ENCODE measurements around the gene ZNF423.
"Not testable (repeated sequence)": the region's sequence is repeated elsewhere in the genome, so short reads cannot be mapped to it uniquely, and the experiment has no call there.

Gene ZNF423

DNA sequence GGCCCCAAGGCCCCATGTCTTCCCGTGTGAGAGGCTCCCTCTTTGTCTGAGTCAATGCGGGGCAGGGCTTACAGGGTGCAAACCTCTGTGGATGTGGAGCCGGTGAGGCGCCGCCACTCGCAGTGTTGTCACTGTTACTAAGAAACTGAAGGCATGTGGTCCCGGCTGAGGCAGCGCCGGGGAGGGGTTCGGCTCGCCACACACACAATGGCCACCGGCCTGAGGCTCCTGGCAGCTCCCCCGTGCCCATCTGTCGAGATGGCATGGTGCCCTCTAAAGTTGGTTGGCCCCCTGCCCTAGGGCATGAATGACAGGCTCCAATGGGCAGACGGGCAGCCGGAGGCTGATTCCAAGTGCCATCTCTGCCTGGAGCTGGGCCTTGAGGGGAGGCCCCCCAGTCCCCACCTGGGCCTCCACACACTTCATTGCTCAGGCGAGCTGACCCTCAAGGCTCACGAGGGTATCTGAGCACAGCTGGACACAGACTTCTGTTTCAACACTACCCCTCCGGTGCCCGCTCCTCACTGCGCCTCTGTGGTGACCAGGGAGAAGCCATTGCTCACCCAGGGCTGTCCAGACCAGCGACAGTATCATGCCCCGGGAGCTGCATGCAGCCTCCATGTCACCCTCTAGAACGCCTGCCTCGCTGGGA is 345.1 kb downstream of the ZNF423 start:
- DNase-seq (ENCODE audit: low spot score), result no peak

DNA sequence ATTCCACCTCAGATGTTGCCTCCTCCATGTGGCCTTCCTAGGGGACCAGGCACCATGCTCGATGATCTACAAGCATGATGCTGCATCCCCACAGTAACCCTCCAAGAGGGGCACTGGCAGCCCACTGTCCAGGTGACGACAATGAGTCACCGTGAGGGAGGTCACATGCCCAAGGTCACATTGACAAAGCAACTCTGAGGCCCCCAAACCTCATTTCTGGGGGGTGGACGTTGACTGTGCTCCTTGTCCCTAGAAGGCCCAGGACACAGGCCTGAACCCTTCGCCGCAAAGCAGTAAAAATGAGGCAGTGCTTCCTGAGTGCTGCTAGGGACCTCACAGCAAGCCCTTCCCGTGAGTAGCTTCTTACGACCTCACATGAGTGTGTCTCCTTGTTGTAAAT is 345.8 kb downstream of the ZNF423 start:
- no peak for DNase-seq (ENCODE audit: low spot score)

DNA sequence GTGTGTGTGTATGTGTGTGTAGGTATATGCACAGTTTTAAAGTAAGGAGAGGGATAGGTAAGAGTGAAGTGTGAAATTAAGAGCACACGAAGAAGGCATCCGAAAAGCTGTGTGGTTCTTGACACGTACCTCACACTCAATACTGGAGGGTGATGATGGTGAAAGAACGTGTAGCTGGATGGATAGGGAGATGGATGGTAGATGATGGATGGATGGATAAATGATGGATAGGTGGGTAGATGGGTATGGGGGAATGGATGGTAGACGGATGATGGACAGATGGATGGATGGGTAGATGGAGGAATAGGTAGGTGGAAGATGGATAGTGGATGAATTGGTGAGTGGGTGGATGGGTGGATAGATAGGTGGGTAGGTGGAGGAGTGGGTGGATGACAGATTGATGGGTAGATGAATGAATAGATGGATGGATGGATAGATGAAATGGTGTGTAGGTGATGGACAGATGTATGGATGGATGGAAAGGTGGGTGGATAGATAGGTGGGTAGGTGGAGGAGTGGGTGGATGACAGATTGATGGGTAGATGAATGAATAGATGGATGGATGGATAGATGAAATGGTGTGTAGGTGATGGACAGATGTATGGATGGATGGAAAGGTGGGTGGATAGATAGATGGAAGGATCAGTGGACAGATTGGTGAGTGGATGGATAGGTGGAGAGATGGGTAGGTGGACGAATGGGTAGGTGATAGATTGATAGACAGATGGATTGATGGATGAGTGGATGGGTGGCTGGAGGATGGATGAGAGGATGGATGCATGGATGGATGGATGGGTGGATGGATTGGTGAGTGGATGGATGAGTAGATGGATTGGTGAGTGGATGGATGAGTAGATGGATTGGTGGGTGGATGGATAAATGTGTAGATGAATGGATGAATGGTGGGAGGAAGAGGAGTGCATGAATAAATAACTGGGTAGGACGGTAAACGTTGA is 349.6 kb downstream of the ZNF423 start:
- not testable (repeated sequence) for DNase-seq (ENCODE audit: low spot score)

DNA sequence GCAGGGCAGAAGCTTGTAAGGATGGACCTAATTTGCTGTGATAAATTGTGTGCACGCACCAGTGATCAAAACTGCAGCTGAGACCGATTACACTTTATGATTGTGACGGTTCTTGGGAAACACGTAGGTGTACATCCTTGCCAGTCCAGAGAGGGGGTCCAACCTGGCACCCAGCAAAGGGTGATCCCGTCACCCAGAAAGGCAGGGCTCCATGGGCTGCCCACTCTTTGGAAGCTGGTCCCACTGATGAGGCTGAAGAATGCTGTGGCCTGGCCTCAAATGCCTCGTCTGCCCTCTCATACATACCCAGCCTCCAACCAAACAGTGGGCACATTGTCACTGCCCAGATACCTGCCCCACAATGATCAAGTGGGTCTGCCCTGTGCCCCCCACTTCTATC is 350.4 kb downstream of the ZNF423 start:
- DNase-seq (ENCODE audit: low spot score), result no peak

DNA sequence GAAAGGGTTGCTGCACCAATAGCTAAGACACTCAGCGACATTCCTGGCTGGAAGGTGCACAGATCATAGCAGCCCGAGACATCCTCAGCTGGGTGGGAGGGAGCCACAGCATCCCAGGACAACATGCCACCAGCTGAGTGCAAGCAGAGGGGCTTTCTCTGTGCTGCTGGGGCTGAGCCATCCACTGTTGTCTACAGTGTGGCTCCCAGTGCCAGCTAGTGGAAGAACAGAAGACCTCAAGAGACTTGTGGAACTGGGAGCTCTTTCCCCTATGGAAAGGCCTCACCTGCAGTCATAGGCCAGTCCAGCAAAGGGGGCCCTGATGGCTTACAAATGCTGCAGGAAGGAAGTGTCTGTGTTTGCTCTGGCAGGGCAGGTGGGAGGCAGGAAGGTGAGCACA is 351.3 kb downstream of the ZNF423 start:
- no peak for DNase-seq (ENCODE audit: low spot score)

DNA sequence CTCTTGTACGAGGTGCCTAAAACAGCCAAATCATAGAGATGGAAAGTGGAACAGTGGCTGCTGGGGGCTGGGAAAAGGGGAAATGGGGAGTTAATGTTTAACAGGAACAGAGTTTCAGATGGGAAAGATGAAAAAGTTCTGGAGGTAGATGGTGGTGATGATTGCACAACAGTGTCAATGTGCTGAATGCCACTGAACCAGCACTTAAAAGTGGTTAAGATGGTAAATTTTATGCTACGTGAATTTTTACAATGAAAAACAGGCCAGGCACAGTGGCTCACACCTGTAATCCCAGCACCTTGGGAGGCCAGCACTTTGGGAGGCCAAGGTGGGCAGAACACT is 351.9 kb downstream of the ZNF423 start:
- DNase-seq (ENCODE audit: low spot score), result no peak

DNA sequence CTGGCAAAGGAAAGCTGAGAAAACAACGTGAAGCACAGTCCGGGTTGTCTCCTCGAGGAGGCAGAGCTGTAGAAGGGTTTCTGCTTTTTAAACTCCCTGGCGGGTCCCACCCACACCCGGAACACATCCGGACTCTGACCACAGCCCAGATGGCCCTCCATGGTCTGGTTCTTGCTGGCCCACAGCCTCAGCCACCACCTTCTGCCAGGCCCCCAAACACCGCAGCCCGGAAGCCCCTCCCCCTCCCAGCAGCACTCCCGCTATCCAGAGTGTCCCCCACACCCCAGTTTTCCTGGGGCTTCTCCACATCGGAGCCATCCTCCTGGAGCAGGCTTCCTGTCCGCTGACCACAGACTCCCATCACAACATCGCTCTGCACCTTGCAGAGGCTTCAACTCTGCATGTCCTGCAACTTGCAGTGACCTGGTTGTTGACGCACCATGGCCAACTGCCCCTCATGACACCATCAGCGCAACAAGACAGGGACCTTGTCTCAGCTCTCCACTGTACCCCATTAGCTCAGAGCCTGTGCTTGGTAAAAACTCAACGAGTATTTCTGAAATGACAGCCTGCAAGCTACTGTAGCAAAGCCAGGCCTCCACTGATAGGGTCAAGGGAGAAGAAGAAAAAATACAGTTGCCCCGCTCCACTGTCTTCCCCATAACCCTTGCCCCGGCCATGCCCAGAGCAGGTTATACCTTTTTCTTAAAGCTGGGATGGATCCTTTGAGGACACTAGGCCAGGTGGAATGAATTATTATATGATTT is 352.5 kb downstream of the ZNF423 start:
- DNase-seq (ENCODE audit: low spot score), result no peak

DNA sequence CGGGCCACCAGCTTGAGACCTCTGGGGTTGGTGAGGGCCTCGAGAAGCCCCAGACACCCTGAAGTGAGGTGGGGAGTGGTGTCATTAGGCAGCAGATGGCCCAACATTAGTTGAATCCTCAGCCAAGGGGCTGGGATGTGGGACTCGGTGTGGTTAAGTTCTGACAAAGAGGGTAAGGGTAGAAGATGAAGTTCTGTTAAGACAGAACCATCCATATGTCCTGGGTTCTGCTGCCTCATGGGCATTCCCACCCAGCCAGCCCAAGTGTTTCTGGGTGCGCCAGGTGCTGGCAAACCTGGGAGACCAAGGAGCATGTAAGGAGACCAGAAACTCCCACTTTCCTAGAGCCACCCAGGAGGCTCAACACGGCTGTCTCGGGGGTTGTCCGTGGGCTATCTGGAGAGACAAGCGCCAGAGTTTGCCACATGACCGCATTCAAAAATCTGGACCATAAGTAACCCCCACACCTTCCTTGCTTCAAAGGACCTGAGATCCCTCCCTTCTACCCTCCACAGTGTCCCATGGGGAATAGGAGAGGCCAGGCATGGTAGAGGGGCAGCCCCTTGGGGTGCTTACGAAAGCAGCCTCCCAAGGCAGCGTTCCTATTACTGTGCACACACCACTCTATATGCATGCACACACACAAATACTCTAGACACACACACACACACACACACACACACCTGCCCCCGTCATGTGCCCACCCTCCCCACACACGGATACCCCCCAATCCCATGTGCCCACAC is 353.6 kb downstream of the ZNF423 start:
- no peak for DNase-seq (ENCODE audit: low spot score)

DNA sequence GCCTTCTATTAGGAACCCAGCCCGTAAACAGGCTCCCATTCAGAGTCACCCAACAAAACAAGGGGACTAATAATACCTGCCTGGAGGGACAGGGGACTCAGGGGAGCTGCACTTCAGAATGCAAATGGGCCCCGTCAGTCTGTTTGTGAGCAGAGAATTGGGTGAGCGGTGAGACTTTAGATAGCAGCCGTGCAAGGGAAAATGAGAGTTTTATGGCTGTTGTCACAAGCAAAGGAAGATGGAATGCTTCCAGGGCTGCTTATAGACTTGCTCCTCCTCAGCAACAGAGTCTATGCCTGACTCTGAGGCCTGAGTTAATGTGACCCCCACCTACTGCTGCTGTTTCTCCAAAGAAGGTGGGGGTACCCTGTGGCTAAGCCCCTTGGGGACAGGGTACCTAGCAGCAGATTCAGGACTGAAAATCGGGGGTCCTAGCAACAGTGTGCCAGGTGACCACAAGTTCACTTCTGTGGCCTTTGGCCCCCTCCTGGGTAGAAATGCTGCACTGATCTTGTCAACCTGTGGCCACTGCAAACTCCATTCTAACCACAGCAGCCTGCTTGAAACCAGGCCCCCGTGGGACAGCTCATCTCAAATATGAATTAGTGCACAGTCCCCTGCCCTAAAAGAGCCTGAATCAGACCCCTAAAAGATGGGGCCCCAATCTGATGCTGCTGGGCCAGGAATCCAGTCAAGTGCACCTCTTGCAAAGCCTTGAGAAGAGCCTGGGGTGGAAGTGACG is 355.9 kb downstream of the ZNF423 start:
- DNase-seq (ENCODE audit: low spot score), result no peak

DNA sequence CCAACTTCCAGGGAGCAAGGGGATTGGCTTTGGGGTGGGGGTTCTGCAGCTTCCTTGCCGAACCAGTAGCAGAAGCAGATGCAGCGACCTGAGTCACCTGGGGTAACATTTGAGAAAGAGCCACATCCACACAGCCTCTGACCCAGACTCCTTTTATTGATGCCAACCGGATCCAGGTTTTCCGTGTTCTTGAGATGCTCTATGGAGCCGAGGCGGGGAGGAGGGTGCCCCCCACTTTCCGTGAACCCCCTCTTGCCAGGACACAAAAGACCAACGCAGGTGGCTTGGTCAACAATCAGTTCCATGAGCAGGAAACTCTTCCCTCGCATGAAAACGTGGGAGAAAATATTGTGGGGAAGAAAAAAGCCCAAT is 356.5 kb downstream of the ZNF423 start:
- DNase-seq (ENCODE audit: low spot score), result no peak

DNA sequence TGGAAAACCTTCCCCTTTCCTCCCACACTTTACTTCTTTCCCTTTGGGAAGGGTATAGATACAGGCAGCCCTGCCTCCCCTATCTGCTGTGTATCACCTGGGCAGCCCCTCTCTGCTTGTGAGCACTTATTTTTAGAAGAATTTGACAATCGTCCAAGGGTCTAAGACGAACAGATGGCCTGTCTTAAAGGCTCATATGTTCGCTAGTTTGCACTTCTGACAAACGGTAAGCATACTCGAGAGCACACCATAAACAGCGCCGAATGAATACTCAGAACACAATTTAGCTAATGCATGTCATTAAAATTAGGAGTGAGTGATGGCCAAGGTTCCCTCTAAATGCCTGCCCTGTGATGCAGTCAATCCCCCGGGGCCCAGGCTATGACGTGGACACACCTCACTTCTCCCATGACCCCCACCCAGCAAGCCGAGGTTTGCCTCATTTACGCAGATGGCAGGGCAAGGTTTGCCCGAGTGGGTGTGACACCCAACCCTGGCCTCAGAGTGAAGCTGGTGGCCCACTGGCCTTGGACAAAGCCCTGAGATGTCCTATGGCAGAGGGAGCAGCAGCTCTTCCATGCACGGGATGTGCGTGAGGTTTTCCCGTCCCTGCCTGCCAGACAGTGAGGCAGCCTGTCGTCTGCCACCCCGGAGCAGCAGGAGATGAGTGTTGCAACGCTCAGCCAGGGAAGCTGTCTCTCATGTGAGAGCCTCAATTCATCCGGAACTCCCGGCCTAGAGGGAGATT is 357.1 kb downstream of the ZNF423 start:
- no peak for DNase-seq (ENCODE audit: low spot score)

DNA sequence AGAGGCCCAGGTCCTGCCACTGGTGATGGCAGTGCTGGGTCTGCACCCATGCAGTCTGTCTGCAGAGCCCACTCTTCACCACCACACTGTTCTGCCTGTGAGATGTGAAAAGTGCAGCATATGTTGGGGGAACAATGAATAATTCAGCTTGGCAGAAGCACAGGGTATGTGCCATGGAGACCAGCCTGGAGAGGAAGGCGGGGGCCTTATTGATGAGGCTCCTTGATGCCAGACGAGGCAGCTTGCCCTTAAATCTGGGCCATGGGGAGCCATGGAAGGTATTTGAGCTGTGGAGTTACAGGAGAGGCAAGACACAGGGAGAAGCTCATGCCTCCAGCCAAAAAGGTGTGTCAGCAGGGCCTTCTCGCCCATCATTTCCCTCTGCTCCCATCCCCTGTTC is 357.6 kb downstream of the ZNF423 start:
- DNase-seq (ENCODE audit: low spot score), result no peak

DNA sequence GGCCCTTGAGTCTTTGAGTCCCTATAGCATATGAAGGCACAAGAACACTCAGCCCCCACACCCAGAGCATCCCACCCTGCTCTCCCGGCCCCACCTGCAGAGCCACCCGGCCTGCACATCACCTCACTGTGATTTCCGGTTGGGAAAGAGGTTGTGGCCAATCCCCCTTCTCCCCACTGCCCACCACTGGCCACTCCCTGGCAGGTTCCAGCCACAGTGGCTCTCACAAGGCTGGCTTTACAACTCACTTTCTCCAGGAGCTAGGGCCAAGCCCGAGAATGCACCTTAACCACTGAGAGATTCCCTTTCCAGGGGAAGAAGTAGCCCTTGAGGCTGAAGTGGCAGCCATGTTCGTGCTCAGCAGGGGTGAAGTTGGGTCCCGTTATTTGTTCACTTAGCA is 358.4 kb downstream of the ZNF423 start:
- DNase-seq (ENCODE audit: low spot score), result no peak

DNA sequence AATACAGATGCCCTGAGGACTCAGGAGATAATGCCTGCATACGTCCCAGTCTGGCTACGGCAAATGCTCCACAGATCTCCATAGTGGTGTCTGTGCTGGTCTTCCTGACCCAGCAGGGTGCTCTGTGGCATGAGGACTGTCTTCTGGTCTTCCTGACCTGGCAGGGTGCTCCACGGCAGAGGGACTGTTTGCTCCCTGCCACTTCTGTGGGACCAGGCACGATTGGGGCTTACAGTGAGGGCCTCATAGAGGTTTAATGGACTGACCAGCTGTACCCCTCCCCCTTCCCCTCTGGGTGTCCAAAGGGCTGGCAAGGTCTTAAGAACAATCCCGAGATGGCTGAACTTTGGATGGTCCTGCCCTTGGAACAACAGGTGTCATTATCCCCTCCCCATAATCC is 359.3 kb downstream of the ZNF423 start:
- DNase-seq (ENCODE audit: low spot score), result no peak

DNA sequence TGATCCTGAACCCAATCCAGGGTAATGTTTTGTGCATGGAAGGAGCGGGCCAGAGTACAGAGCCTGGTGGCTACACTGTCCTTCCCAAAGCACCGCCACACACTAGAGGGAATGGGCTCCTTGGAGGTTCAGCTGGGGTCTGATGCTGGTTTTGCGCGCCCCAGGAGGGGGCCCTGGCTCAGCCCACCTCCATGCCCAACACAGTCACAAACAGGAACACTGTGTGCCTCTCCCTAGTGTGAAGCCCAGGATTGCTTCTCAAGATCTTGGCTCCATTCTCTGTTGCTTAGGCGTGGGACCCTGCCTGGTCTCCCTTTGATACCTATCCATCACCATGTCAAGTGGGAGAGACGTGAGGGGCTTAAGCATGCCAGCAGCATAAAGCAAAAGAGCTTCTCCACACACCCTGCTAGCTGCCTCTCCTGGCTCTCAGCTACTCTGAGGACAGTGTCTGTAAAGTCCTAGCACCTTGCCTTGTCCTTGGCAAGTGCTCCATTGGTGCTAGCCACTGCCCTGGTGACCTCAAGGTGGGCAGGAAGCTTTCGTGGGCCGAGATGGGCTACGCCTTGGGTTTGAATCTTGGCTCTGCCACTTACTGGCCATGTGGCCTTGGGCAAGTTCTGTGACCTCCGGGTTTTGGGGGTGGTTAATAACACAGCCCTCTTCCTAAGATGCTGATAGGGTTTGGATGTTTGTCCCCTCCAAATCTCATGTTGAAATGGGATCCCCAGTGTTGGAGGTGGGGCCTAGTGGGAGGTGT is 360.1 kb downstream of the ZNF423 start:
- no peak for DNase-seq (ENCODE audit: low spot score)

DNA sequence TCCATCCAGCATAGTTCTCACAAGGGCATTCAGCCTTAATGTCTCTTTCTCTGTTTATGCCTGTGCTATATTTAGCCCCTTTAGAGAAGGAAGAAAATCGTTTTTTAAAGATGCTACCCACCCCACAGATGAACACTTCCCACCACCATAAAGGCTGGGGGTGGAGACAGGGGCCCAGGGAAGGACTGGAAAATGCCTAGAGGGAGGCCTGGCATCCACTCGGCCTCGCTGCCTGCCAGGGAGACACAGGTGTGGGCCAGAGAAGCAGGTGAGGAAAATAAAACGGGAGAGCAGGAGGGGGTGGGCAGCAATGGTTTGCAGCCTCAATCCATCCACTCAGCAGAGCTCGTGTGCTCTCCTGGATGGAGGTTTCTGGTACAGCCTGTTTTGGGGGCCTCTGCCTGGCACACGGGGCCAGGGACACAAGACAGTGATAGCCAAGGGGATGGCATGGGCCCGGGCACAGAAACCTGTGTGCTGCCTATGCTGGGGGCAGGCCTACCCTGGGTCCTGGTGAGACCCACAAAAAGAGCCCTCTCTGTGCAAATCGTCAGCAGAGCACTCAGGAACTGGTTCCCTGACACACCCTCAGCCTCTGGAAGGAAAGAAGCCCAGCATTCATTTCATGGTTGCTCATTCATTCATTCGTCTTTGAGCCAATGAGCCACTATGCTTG is 360.9 kb downstream of the ZNF423 start:
- no peak for DNase-seq (ENCODE audit: low spot score)

DNA sequence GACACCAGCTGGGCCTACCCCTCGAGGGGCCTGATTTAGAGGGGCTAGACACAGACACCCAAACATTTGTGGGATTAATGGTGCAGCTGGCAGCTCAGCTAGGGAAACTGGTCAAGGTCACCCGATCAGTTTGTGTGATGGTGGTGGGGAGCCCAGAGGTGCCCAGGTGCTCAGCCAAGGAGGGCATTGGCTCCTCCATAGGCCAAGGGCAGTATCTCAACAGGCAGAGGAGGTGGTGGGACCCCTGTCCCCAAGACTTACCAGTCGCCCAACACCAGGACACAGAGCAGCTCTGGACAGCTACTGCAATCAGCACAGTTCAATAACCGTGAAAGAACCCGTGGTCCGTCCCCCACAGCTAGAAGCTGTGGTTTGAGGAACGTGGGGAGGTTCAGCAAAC is 361.4 kb downstream of the ZNF423 start:
- DNase-seq (ENCODE audit: low spot score), result no peak

DNA sequence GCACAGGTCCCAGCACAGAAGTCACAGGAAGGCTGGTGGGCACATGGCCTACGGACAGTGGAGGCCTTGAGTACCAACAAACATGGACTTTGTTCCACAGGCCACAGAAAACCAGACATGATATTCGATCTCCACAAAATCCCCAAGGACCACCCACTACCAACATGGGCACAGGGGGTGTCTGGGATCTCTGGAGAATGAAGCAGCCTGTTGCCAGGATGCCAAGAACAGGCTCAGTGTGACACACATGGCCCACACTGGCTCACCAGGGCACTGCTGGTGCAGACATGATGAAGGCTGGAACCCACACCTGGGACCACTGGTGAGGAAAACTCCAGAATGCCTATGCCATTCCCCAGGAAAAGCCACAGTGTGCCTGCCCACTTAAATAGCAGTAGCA is 362.1 kb downstream of the ZNF423 start:
- DNase-seq (ENCODE audit: low spot score), result no peak

DNA sequence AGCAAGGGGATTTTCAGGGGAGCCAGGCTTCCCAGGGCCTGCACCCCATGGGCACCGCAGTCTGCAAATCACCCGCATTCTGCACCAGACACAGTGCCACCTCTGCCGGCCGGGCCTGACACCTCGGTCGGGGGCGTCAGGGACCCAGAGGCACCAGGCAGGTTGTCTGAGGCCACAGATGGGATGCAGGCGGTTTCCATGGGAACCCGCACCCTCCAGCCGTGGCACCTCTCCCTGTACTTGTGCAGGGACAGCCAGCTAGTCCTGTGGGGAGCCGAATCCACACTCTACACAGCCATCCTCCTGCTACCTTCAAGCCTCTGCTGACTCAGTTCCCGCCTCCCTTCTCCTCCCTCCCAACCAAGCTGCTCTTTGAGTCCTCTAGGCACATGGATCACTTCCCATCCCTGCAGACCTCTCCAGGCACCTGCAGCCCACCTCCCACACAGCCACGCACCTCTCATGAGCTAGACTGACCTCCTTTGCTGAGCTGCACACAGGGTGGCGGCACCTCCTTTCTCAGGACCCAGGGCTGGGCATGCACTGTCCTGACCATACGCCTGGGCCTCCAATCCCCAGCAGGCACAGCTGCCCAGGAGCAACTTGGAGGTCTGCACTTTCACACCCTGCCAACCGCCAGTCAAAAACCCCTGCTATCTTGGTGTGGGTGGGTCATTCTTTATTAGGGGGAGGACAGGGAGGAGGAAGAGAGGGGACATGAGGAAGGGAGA is 362.9 kb downstream of the ZNF423 start:
- DNase-seq (ENCODE audit: low spot score), result no peak
